Left cardiac atrium (tissue), 4 donors: Measurements from ENCODE around the gene TM6SF1. TPM values are rescaled to one million over a fixed set of nuclear protein-coding genes. Genes with fewer than 3 reads are reported as not detected.
"Not testable (repeated sequence)": the region's sequence is repeated elsewhere in the genome, so short reads cannot be mapped to it uniquely, and the experiment has no call there.

Experiments used
- ATAC-seq, 2 donors: fragments of 200-7000 bp; cut with Tn5 transposase; one replicate each; pipeline ENCODE4 v1.9.1; 2020; ENCODE audit warnings: mild to moderate bottlenecking in 2 of 2, moderate library complexity in 2 of 2
- DNase-seq: peaks from one replicate; pipeline ENCODE4 v3.0.0-alpha.2; 2020
- intact Hi-C, 2 donors: fragments of 100-400 bp; cut with DNase I; formaldehyde crosslinking; loops; one replicate each; pipeline versions ENCODE4 v1.14.1 to v1.15.1; 2022 to 2023
- microRNA-seq, 2 donors: library from miRNA; unstranded; fragments of <30 nt; microRNA quantifications; one replicate each; pipeline ENCODE4 v1.2.0, GENCODE V29; 2020
- total RNA-seq, 2 donors: library from RNA; stranded (reverse); fragmentation: NEBNext Ultra II Directional; extraction: Animal tissue kit (Norgen Biotek cat#: 25700); gene quantifications; one replicate each; pipeline ENCODE4 v1.2.1, GENCODE V29; 2021
- donor health status: DM: no; HTN: yes; CAD: no.
- donor health status: DM: no; HTN: yes; CAD: no; lungs with severe emphysema.
- donor health status: DM: yes; HTN: yes; CAD: no.
- donor health status: Dilated cardiomyopathy.

TM6SF1 gene
- total RNA-seq, 2 donors from 2014 or later: 19.0 to 33.0 TPM

GRCh38 chr15:83158393-83158792, 50.9 kb downstream of the TM6SF1 start:
- no peak for DNase-seq
- intact Hi-C loops: no loop called here
- ATAC-seq: no peak

GRCh38 chr15:83160741-83161140, 53.3 kb downstream of the TM6SF1 start:
- intact Hi-C loops: no loop called here
- ATAC-seq (no peak), DNase-seq (no peak)

- ATAC-seq (no peak), DNase-seq (no peak)
- intact Hi-C loops: no loop called here
These were observed 55.6 kb downstream of the TM6SF1 start for GRCh38 chr15:83163032-83163431.

- intact Hi-C loops: no loop called here
- DNase-seq (no peak), ATAC-seq (no peak)
These were observed 56.8 kb downstream of the TM6SF1 start for GRCh38 chr15:83164111-83164770.

GRCh38 chr15:83164771-83165404, 57.4 kb downstream of the TM6SF1 start:
- ATAC-seq (no peak), DNase-seq (no peak)
- intact Hi-C loops: no loop called here

GRCh38 chr15:83166218-83166617, 58.8 kb downstream of the TM6SF1 start:
- ATAC-seq: no peak
- no peak for DNase-seq
- intact Hi-C loops: no loop called here

- no peak for ATAC-seq
- no peak for DNase-seq
- intact Hi-C loops: no loop called here
These were observed 59.4 kb downstream of the TM6SF1 start for GRCh38 chr15:83166830-83167229.

- intact Hi-C loops, DNase-seq, ATAC-seq: not testable (repeated sequence)
These were observed 62.1 kb downstream of the TM6SF1 start for GRCh38 chr15:83169576-83169975.

- ATAC-seq (no peak), DNase-seq (no peak)
- intact Hi-C loops: no loop called here
These were observed 63.2 kb downstream of the TM6SF1 start for GRCh38 chr15:83170474-83171165.

GRCh38 chr15:83174891-83175290, 67.4 kb downstream of the TM6SF1 start:
- intact Hi-C loops: no loop called here
- DNase-seq (no peak), ATAC-seq (no peak)

- DNase-seq (no peak), ATAC-seq (no peak)
- intact Hi-C loops: no loop called here
These were observed 70.9 kb downstream of the TM6SF1 start for GRCh38 chr15:83178390-83178789.

- DNase-seq (no peak), ATAC-seq (no peak)
- intact Hi-C loops: no loop called here
These were observed 71.5 kb downstream of the TM6SF1 start for GRCh38 chr15:83178869-83179325.

GRCh38 chr15:83185561-83185960, 78.1 kb downstream of the TM6SF1 start:
- no peak for ATAC-seq
- intact Hi-C loops: no loop called here
- no peak for DNase-seq

Small RNA genes within 50 kb of the gene (microRNA-seq; reads per million reads assigned to microRNA genes)
- gene MIR4515: 0 reads per million in 2 donors

Other genes starting within 250 kb of the TM6SF1 start
- gene HOMER2, start 154.9 kb upstream of the TM6SF1 start, total RNA-seq: 10 to 100 TPM; 12.6 to 19.2 TPM
- 10 to 100 TPM; 13.5 to 13.6 TPM for gene RAMAC, start 121.4 kb upstream of the TM6SF1 start, total RNA-seq
- 10 to 100 TPM; 10.9 to 13.4 TPM for gene C15orf40, start 96.0 kb upstream of the TM6SF1 start, total RNA-seq
- 100 to 1,000 TPM; 100 to 128 TPM for gene BTBD1, start 40.4 kb upstream of the TM6SF1 start, total RNA-seq
- gene HDGFL3, start 100.2 kb downstream of the TM6SF1 start, total RNA-seq: 10 to 100 TPM; 30.6 to 48.1 TPM
- 1 to 10 TPM; 2.4 to 3.0 TPM for gene BNC1, start 177.0 kb downstream of the TM6SF1 start, total RNA-seq